ENCODE data around the gene HESX1. TPM values are rescaled to one million over a fixed set of nuclear protein-coding genes. Genes with fewer than 3 reads are reported as not detected.

Gene HESX1
- total and polyA plus RNA-seq, 2 of the 13 experiments (the other 11 are each of a cell fraction or from before 2014, with no cell fraction given) = 0.57 to 0.75 TPM

DNA sequence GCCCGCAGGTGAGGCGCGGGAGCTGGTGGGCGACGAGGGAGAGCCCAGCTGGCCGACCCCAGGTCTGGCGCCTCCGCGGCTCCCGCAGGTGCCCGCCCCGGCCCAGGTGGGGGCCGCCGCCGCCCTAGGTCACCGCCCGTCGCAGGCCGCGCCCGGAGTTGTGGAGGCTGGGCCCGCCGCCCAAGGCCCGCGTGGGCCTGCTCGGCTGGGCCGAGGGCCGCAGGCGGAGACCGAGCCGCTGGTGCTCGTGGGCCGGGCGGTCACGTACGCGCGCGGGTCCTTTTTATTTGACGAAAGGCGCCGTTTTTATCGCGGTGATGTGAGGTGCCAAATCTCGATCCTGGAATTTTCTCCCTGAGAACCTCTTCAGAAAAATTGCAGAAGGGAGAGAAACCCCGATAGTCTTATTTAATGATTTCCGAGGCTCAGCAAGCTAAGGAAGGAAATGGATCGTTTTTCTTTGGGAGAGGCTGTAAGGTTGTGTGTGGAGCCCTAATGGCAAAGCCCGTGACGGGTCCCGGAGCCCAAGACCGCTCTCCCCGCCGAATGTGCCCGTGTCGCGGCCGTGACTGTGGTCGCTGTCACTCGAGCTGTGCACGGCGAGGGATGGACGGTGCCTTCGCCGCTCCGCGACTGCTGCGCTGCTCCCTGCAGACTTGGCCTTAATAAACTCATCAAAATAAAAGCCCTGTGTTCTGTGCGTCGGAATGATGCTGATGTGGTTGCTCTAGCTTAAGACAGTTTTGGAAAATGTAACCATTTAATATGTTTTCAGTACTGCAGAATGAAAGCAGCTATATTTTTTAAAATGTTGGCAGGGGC is 28.4 kb upstream of the HESX1 start (continued):
- TF ChIP-seq, protein P1, sequence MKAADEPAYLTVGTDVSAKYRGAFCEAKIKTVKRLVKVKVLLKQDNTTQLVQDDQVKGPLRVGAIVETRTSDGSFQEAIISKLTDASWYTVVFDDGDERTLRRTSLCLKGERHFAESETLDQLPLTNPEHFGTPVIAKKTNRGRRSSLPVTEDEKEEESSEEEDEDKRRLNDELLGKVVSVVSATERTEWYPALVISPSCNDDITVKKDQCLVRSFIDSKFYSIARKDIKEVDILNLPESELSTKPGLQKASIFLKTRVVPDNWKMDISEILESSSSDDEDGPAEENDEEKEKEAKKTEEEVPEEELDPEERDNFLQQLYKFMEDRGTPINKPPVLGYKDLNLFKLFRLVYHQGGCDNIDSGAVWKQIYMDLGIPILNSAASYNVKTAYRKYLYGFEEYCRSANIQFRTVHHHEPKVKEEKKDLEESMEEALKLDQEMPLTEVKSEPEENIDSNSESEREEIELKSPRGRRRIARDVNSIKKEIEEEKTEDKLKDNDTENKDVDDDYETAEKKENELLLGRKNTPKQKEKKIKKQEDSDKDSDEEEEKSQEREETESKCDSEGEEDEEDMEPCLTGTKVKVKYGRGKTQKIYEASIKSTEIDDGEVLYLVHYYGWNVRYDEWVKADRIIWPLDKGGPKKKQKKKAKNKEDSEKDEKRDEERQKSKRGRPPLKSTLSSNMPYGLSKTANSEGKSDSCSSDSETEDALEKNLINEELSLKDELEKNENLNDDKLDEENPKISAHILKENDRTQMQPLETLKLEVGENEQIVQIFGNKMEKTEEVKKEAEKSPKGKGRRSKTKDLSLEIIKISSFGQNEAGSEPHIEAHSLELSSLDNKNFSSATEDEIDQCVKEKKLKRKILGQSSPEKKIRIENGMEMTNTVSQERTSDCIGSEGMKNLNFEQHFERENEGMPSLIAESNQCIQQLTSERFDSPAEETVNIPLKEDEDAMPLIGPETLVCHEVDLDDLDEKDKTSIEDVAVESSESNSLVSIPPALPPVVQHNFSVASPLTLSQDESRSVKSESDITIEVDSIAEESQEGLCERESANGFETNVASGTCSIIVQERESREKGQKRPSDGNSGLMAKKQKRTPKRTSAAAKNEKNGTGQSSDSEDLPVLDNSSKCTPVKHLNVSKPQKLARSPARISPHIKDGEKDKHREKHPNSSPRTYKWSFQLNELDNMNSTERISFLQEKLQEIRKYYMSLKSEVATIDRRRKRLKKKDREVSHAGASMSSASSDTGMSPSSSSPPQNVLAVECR (CRISPR knock-in tag; IDR thresholded peaks at IDR 0.05; ENCODE audit: borderline replicate concordance) = no peak; the same call in 1 of the 2 replicates
- peak; percentile 61; the same call in 1 of the 2 replicates for TF ChIP-seq ZNF292 (CRISPR knock-in tag; IDR thresholded peaks at IDR 0.05; ENCODE audit: borderline replicate concordance, low read depth)
- no peak for TF ChIP-seq SOX5 (CRISPR knock-in tag; IDR thresholded peaks at IDR 0.05; ENCODE audit: borderline replicate concordance)
- TF ChIP-seq ZNF616 (CRISPR knock-in tag; IDR thresholded peaks at IDR 0.05; ENCODE audit: low read depth) = 0 out of 2 replicates have a peak, but pooled peaks have one; percentile 5
- TF ChIP-seq, protein P2, sequence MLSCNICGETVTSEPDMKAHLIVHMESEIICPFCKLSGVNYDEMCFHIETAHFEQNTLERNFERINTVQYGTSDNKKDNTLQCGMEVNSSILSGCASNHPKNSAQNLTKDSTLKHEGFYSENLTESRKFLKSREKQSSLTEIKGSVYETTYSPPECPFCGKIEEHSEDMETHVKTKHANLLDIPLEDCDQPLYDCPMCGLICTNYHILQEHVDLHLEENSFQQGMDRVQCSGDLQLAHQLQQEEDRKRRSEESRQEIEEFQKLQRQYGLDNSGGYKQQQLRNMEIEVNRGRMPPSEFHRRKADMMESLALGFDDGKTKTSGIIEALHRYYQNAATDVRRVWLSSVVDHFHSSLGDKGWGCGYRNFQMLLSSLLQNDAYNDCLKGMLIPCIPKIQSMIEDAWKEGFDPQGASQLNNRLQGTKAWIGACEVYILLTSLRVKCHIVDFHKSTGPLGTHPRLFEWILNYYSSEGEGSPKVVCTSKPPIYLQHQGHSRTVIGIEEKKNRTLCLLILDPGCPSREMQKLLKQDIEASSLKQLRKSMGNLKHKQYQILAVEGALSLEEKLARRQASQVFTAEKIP (CRISPR knock-in tag; IDR thresholded peaks at IDR 0.05; ENCODE audit: borderline replicate concordance) = no peak
- TF ChIP-seq ZFY (CRISPR knock-in tag; IDR thresholded peaks at IDR 0.05) = peak; percentile 95
- no peak for TF ChIP-seq JUN (CRISPR knock-in tag; IDR thresholded peaks at IDR 0.05)
- TF ChIP-seq ZNF335 (CRISPR knock-in tag; IDR thresholded peaks at IDR 0.05) = no peak
- no peak for TF ChIP-seq ZNF432 (CRISPR knock-in tag; IDR thresholded peaks at IDR 0.05; ENCODE audit: borderline replicate concordance)
- TF ChIP-seq DNMT1 (CRISPR knock-in tag; IDR thresholded peaks at IDR 0.05) = no peak
- TF ChIP-seq WIZ (CRISPR knock-in tag; IDR thresholded peaks at IDR 0.05) = no peak
- TF ChIP-seq TGIF2 (CRISPR knock-in tag; IDR thresholded peaks at IDR 0.05) = no peak
- TF ChIP-seq ZNF556 (CRISPR knock-in tag; IDR thresholded peaks at IDR 0.05; ENCODE audit: borderline replicate concordance) = no peak; the same call in 1 of the 2 replicates
- TF ChIP-seq, protein P3, sequence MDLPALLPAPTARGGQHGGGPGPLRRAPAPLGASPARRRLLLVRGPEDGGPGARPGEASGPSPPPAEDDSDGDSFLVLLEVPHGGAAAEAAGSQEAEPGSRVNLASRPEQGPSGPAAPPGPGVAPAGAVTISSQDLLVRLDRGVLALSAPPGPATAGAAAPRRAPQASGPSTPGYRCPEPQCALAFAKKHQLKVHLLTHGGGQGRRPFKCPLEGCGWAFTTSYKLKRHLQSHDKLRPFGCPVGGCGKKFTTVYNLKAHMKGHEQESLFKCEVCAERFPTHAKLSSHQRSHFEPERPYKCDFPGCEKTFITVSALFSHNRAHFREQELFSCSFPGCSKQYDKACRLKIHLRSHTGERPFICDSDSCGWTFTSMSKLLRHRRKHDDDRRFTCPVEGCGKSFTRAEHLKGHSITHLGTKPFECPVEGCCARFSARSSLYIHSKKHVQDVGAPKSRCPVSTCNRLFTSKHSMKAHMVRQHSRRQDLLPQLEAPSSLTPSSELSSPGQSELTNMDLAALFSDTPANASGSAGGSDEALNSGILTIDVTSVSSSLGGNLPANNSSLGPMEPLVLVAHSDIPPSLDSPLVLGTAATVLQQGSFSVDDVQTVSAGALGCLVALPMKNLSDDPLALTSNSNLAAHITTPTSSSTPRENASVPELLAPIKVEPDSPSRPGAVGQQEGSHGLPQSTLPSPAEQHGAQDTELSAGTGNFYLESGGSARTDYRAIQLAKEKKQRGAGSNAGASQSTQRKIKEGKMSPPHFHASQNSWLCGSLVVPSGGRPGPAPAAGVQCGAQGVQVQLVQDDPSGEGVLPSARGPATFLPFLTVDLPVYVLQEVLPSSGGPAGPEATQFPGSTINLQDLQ (CRISPR knock-in tag; IDR thresholded peaks at IDR 0.05) = no peak
- TF ChIP-seq, protein P4, sequence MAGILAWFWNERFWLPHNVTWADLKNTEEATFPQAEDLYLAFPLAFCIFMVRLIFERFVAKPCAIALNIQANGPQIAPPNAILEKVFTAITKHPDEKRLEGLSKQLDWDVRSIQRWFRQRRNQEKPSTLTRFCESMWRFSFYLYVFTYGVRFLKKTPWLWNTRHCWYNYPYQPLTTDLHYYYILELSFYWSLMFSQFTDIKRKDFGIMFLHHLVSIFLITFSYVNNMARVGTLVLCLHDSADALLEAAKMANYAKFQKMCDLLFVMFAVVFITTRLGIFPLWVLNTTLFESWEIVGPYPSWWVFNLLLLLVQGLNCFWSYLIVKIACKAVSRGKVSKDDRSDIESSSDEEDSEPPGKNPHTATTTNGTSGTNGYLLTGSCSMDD (CRISPR knock-in tag; IDR thresholded peaks at IDR 0.05) = no peak
- TF ChIP-seq, protein P5, sequence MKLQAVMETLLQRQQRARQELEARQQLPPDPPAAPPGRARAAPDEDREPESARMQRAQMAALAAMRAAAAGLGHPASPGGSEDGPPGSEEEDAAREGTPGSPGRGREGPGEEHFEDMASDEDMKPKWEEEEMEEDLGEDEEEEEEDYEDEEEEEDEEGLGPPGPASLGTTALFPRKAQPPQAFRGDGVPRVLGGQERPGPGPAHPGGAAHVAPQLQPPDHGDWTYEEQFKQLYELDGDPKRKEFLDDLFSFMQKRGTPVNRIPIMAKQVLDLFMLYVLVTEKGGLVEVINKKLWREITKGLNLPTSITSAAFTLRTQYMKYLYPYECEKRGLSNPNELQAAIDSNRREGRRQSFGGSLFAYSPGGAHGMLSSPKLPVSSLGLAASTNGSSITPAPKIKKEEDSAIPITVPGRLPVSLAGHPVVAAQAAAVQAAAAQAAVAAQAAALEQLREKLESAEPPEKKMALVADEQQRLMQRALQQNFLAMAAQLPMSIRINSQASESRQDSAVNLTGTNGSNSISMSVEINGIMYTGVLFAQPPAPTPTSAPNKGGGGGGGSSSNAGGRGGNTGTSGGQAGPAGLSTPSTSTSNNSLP (IDR thresholded peaks at IDR 0.05; ENCODE audit: low read depth, low read length) = no peak
- no peak for TF ChIP-seq ETV5 (CRISPR knock-in tag; IDR thresholded peaks at IDR 0.05; ENCODE audit: borderline replicate concordance)
